Colonic mucosa (tissue), 4 donors: ENCODE measurements around the gene ITGA2B. TPM values are rescaled to one million over a fixed set of nuclear protein-coding genes. Genes with fewer than 3 reads are reported as not detected.

Experiments
- DNase-seq: peaks from one replicate; pipeline ENCODE4 v3.0.0-alpha.2; 2020
- H3K27ac ChIP-seq: fragments of 200-600 bp; one replicate; pipeline ENCODE4 v1.8.0; 2021
- H3K27me3 ChIP-seq: fragments of 200-600 bp; one replicate; pipeline ENCODE4 v1.8.0; 2021
- H3K36me3 ChIP-seq: fragments of 200-600 bp; one replicate; pipeline ENCODE4 v1.8.0; 2021
- H3K4me1 ChIP-seq: fragments of 200-600 bp; one replicate; pipeline ENCODE4 v1.8.0; 2021; ENCODE audit warnings: mild to moderate bottlenecking
- H3K4me3 ChIP-seq: fragments of 200-600 bp; one replicate; pipeline ENCODE4 v1.8.0; 2021
- H3K9ac ChIP-seq, 2 donors: one replicate each; pipeline ENCODE4 v1.7.0; 2013; ENCODE audit warnings: control low read depth in 2 of 2, low read depth in 2 of 2, low read length in 2 of 2
- H3K9me3 ChIP-seq: fragments of 200-600 bp; one replicate; pipeline ENCODE4 v1.8.0; 2021
- intact Hi-C: fragments of 100-400 bp; cut with DNase I; formaldehyde crosslinking; loops from one replicate; pipeline ENCODE4 v1.14.1; 2022
- total RNA-seq, 2 donors: library from RNA; stranded (reverse); fragmentation: NEBNext Ultra II Directional in 1 of 2; extraction: Animal tissue kit (Norgen Biotek cat#: 25700) in 1 of 2; gene quantifications; one replicate each; pipeline ENCODE4 v1.2.1, GENCODE V29; 2021
- TF ChIP-seq, protein P1 (sequence below): fragments of 200-600 bp; IDR thresholded peaks from one replicate; pipeline ENCODE4 v1.8.0; 2022; ENCODE audit warnings: antibody characterized with exemption, mild to moderate bottlenecking
- donor health status: healthy.
- donor health status: DM: no; HTN: no; CAD: no.
- donor health status: DM: no; HTN: no; CAD: no.

ITGA2B gene
- total RNA-seq, 2 donors from 2014 or later: 0.37 to 0.69 TPM

DNA sequence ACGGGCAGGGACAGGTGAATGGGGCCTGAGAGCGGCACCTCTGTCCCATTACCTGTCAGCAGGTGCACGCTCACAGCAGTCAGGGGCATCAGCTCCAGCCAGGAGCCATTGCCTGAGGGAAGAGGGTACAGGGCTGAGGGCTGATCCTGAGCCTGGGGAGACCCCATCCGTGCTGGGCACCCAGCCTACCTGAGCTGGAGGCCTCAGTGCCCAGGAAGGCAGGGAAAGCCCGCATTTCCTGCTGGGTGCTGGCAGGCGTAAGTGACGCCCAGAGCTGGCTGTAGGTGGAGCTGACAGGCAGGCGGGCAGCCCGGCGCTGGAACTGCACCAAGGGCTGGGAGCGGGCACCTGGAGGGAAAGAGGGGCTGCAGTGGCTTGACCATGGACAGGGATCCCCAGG lies 33.2 kb downstream of the ITGA2B start:
- TF ChIP-seq, protein P1, sequence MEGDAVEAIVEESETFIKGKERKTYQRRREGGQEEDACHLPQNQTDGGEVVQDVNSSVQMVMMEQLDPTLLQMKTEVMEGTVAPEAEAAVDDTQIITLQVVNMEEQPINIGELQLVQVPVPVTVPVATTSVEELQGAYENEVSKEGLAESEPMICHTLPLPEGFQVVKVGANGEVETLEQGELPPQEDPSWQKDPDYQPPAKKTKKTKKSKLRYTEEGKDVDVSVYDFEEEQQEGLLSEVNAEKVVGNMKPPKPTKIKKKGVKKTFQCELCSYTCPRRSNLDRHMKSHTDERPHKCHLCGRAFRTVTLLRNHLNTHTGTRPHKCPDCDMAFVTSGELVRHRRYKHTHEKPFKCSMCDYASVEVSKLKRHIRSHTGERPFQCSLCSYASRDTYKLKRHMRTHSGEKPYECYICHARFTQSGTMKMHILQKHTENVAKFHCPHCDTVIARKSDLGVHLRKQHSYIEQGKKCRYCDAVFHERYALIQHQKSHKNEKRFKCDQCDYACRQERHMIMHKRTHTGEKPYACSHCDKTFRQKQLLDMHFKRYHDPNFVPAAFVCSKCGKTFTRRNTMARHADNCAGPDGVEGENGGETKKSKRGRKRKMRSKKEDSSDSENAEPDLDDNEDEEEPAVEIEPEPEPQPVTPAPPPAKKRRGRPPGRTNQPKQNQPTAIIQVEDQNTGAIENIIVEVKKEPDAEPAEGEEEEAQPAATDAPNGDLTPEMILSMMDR: no peak
- no peaks in the 10 kb centered on the region for H3K27me3 ChIP-seq
- H3K36me3 ChIP-seq: peaks cover 5% of the 10 kb centered on the region
- no peaks in the 10 kb centered on the region for H3K9me3 ChIP-seq
- intact Hi-C loops: no loop called here
- H3K4me3 ChIP-seq: no peak overlapping the region
- no peak overlapping the region for H3K27ac ChIP-seq
- DNase-seq: no peak
- no peaks in the 10 kb centered on the region for H3K4me1 ChIP-seq
- H3K9ac ChIP-seq: no peak overlapping the region

DNA sequence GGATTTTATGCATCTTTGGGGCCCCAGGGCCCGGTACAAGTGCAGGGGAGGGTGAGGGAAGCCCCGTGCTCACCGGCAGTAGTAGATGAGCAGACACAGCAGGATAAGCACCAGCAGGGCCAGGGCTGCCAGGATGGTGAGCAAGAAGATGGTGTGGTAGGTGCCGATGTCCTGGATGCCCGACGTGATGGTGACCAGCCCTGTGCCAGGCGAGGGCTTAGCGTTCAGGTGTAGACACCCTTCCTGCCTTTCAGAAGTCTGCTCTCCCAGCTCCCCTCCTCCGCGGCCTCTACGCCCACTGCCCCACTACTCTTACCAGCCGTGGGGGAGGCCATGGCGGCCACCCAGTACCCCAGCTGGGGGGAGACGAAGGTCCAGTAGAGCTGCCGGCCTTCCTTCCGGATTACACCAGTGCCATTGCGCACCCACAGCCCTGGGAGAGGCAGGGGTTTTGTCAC lies 33.8 kb downstream of the ITGA2B start:
- DNase-seq: no peak
- no peak overlapping the region for H3K27ac ChIP-seq

DNA sequence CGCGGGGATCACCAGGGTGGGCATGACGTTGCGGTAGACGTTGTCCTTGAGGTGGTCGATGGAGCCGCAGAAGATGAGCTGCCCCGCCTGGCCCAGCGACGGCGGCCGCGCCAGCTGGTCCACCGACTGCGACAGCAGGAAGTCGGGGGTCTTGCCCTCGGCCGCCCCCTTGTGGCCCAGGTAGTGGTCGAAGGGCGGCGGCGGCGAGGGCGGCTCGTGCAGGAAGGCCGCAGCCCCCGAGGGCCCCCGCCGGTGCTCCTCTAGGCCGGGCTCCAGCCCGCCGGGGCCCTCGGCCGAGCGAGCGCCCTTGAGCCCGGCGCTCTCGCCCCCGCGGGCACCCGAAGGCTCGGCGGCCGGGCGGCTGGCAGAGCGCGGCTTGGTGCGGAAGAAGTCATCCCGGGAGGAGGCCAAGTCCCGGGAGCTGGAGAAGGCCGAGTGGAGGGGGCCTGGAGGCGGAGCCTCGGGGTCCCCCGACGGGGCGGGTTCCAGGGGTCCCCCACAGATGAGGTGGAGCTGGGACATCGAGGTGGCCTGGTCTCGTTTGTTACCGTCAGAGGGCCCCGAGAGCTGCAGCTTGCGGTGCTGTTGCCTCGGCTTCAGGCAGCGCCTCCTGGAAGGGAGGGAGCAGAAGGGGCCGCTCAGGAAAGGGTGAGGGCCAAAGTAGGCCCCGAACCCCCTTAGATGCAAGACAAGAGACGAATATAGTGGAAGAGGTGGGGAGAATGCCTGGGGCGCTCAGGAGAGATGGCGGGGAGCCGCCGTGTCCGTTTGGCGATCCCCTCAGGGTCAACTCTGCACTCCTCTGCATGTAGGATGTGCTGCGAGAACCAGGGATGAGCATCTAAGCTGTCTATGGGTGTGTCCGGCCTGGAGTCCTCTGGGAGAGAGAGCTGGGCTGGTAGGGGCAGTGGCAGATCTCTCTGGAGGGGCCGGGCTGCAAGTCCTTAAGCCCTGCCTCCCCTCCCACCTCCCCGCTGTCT lies 34.6 kb downstream of the ITGA2B start:
- no peaks in the 10 kb centered on the region for H3K4me1 ChIP-seq
- DNase-seq: peak; percentile 56
- no peaks in the 10 kb centered on the region for H3K27me3 ChIP-seq
- no peaks in the 10 kb centered on the region for H3K9me3 ChIP-seq
- H3K27ac ChIP-seq: no peak overlapping the region
- intact Hi-C loops: no loop called here
- no peak overlapping the region for H3K9ac ChIP-seq
- H3K36me3 ChIP-seq: peaks cover 5% of the 10 kb centered on the region
- no peak overlapping the region for H3K4me3 ChIP-seq
- TF ChIP-seq, protein P1: no peak

More for the DNA sequence above, 33.8 kb downstream of the ITGA2B start:
- TF ChIP-seq, protein P1: no peak
- H3K9me3 ChIP-seq: no peaks in the 10 kb centered on the region
- H3K4me3 ChIP-seq: no peak overlapping the region
- no peaks in the 10 kb centered on the region for H3K27me3 ChIP-seq
- H3K36me3 ChIP-seq: peaks cover 5% of the 10 kb centered on the region
- no peaks in the 10 kb centered on the region for H3K4me1 ChIP-seq
- H3K9ac ChIP-seq: no peak overlapping the region
- intact Hi-C loops: no loop called here

DNA sequence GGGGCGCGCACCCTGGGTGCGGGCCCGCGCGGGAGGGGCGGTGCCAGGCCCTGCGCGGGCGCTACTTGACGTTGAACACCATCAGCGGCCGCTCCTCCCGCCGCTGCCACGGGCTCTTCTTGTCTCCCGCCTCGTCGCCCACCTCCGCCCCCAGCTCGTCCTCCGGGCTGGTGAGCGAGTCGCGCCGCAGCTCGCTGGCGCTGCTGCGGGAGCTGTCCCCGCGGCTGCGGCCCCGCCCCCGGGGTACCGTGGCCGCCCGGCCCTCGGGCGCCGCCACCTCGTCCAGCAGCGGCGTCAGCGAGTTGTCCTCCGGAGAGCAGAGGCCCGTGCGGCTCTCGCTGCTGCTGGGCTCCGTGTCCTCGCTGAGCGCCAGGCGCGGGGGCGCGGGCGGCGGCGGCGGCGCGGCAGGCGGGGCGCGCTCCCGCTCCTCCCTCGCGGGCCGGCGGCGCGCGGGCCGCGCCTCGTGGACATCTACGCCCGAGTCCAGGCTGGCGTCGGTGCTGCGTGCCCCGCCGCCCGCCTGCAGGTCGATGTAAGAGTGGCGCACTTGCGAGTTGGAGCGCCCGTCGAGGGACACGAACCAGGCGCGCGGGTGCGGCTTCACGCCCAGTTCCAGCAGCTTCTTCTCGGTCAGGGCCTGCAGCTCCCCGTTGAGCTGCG lies 35.6 kb downstream of the ITGA2B start:
- H3K4me1 ChIP-seq: no peaks in the 10 kb centered on the region
- H3K9me3 ChIP-seq: no peaks in the 10 kb centered on the region
- DNase-seq: no peak
- H3K36me3 ChIP-seq: peaks cover 5% of the 10 kb centered on the region
- H3K4me3 ChIP-seq: peak overlapping the region; percentile 35
- TF ChIP-seq, protein P1: no peak
- intact Hi-C loops: no loop called here
- H3K27me3 ChIP-seq: no peaks in the 10 kb centered on the region
- no peak overlapping the region for H3K27ac ChIP-seq
- peak overlapping the region in 1 of 2 donors; percentile 43 for H3K9ac ChIP-seq

DNA sequence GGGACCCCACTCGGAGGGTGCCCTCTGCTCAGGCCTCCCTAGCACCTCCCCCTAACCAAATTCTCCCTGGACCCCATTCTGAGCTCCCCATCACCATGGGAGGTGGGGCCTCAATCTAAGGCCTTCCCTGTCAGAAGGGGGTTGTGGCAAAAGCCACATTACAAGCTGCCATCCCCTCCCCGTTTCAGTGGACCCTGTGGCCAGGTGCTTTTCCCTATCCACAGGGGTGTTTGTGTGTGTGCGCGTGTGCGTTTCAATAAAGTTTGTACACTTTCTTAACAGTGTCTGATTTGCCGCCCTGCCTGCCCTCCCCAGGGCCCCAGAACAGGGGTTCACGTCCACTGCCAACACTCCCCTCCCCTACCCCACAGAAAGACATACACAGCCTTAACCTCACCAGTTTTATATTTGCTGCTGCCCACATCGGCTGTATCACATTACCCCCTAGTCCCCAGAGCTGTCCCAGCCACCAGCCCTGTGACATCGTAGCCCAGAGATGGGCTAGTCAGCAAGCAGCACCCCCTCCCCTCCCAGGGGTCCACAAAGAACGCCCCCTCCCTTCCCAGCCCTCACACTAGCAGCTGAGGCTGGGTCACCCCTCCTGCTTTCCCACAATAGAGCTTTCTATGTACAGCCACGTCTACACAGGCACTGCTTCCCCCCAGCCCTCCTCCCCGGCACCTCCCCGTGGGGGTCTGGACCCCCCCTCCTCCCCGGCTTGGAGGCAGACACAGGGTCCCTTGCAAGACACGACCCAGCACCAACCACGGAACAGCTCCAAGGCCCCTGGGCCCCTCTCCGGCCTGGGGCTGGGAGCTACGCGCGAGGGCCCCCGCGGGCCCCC lies 36.4 kb downstream of the ITGA2B start:
- Histone ChIP-seq H3K4me3 (peak overlapping the region; percentile 35), H3K9me3 (no peaks in the 10 kb centered on the region), H3K9ac (no peak overlapping the region), H3K27ac (no peak overlapping the region), H3K4me1 (no peaks in the 10 kb centered on the region), H3K36me3 (peaks cover 5% of the 10 kb centered on the region), H3K27me3 (no peaks in the 10 kb centered on the region)
- intact Hi-C loops: no loop called here
- no peak for DNase-seq
- TF ChIP-seq, protein P1: no peak
